Stimulated activated CD8-positive, alpha-beta memory T cell treated with anti-CD3 and anti-CD28 coated beads, Interleukin-2, amount 100 ng/mL, for 48 hours (primary cell): Measurements from ENCODE around the gene ABHD5.

ENCODE experiments used
- DNase-seq, 2 donors: peaks; one replicate each; pipeline ENCODE4 v3.0.0-alpha.2; 2020; ENCODE audit warnings: low read depth in 2 of 2

ABHD5 gene

DNA sequence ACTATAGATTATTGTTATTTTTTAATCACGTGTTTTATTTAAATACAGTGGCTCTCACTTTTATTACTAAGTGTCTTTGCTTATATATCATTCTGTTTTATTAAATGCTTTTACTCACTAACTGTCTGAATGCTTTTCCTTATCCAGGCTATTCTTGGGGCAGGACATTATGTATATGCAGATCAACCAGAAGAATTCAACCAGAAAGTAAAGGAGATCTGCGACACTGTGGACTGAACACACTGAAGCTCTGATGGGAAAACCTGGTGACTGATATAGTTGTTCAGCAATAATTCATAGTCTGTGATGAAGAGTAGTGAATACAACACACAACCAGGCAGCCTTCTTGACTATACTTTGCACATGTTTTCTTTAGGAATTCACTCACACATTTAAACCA is 27.6 kb downstream of the ABHD5 start:
- no peak for DNase-seq

DNA sequence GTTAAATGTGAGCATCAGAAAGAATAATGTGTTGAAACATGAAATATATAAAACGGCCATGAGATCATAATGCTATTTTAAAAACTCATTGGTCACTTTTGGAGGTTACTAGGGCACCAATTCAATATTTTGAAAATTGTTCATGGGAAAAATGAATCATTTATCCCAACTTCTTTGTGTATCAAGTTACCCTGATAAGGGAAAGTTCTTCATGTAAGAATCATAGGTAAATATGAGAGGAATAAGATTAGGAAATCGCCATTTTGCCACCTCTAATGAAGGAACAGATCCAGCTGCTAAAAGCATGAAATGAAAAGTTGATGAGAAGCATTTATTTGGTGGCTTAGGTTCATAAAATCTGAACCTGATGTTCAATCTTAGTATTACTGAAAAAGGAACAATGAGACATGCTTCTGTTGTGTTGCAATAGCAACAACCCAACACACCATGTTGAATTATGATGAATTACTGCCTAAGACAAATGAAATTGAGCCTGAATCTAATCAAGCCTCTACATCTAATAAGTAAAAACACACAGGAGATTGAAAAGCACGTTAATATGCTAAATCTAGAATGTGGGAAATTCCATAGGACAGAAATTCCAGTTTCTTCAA is 32.5 kb downstream of the ABHD5 start:
- DNase-seq: no peak

GRCh38 chr3:43726521-43726920 is 35.8 kb downstream of the ABHD5 start:
- no peak for DNase-seq

- DNase-seq: no peak
Observed at GRCh38 chr3:43727930-43728329, 37.2 kb downstream of the ABHD5 start.

- DNase-seq: no peak
Observed at GRCh38 chr3:43728476-43728875, 37.7 kb downstream of the ABHD5 start.

DNA sequence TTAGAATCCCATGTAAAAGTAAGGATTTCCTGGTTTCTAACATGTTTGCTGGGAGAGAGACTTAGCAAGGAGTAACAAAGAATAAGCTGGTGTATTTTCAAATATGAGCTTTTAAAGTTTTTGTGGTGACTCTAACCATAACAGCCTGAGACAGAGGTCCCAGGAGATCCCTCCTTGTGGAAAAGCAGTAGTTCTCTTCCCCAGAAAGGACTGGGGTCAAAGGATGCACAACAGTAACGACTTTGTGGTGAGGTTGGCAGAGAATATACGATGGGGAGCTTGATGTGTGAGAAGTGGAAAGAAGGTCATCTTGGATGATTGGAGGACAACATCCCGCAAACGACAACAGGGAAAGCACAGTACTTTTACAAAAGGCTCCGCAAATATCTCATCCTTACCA is 38.2 kb downstream of the ABHD5 start:
- no peak for DNase-seq

DNA sequence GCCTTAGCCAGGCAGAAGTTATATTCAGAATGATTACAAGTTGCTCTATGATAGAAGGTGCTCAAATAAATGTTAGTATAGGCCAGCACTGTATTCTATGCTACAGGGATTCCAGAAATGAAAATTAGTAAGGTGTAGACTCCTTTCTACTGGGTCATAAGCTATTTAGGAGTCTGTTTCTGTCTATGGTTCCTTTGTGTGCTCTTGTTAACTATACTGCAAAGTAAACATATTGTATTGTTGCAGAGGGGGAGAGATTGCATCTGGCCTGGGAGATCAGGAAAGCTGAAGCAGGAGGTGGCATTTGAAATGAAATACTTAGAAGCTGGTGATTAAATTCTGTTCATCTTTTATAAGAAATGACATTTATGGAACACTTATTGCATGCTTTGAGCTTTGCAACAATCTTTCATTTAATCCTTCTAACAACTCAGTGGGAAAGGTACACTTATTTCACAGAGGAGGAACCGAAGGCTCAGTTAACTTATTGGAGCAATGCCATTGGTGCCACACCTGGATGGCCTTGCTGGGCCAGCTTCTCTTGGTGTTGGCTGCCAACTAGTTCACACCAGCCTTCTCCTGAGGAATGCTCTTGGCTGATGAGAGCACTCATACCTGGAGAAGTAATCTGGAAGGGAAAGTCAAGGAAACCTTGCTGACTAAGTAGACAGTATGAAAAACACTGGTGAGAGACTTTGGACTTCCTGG is 39.1 kb downstream of the ABHD5 start:
- no peak for DNase-seq

DNA sequence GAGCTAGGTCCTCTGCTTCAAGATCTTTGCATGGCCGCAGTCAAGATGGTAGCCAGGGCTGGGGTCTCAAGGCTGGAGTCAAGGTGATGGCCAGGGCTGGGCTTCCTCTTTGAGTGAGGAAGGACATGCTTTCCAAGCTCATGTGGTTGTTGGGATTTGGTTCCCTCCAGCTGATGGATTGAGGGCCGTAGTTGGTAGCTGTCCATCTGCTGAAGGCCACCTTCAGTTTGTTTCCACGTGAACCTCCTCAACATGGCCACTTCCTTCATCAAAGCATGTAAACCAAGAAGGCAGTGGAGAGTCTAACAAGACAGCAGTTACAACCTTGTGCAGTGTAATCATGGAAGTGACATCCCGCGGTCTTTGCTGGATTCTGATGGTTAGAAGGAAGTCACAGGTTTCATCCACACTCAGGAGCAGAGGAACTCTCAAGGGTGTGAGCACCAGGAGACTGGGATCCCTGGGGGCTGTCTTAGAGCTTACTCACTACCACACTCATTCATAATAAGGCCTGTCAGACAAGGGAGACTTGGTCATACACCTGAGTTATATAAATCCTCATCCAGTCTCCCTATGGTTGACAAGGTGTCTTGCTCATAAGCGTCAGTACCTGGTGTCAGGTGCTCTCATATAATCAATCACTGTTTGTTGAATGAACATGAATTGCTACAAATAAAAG is 42.1 kb downstream of the ABHD5 start:
- DNase-seq: no peak

GRCh38 chr3:43733459-43734384 is 43.0 kb downstream of the ABHD5 start:
- DNase-seq: no peak

DNA sequence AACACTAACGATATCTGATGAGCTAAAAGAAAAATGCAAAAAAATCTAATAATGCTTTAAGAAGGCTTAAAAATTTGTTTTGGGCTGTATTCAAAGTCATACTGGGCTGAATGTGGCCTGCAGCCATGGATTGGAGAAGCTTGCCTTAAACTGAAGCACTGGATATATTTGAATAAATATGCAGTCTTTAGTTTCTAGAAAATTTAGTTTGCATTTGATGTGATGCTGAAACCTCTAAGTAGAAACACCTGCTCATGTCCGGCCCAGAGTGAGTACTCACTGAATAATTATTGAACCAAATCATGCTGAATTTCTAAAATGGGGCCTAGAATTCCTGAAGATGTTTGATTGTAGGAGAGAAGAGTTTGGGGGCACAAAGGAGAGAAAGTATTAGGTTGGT is 43.9 kb downstream of the ABHD5 start:
- DNase-seq: no peak

- no peak for DNase-seq
Observed at GRCh38 chr3:43735618-43736017, 44.9 kb downstream of the ABHD5 start.

DNA sequence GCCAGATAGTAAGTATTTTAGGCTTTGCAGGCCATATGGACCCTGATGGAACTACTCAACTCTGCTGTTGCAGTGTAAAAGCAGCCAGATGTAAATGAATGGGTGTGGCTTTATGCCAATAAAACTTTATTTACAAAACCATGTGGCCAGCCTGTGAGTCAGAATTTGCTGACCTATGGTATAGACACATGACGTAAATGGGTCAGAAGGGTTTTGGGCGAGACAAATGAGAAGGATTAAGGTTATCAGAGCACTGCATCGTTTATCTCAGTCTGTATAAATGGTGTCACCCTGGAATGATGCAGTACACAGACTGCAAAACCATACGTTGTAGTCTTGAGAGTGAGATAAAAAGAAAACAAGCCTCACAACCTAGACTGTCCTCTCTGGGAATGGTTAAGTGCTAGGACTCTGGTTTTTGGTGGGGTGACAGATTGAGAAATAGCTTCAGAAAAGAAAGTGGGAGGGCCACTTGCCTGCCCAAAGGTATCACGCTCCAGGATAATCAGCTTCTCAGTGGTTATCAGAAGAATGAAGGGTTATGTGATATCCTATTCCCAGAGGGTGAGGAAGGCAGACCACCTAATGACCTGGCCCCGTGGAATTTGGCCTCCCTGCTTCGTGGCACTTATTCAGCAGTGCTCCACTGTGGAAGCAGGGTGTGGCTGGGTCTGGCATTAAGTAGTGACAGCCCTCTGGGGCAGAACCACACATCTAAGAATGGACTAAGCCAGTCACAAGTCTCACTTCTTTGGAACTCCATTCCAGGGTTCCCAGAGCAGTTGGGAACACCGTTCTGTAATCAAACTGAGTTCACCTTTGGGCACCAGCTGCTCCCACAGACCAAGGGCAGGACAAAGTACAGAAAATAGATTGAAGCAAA is 46.1 kb downstream of the ABHD5 start:
- DNase-seq: no peak

- DNase-seq: no peak
Observed at GRCh38 chr3:43738305-43738704, 47.6 kb downstream of the ABHD5 start.

GRCh38 chr3:43742920-43743319 is 52.2 kb downstream of the ABHD5 start:
- no peak for DNase-seq

DNA sequence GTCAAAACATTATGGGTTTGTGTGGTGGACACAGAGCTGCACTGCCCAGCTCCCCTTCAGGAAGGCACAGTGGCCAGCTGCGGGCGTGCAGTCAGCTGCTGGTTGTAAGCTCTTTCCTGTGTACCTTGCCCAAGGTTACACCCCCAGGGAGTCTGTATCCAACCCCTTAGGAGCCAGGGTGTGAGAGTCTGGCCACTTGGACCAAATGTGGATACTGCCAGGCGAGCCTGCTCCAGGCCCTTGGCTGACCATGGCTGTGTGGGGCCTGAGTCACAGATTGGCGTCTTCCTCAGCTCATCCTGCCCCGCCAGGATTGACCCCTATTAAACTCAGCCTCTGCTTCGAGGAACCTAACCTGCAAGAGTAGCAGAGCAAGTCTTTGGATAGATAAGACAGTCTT is 56.9 kb downstream of the ABHD5 start:
- no peak for DNase-seq

- no peak for DNase-seq
Observed at GRCh38 chr3:43748179-43748578, 57.4 kb downstream of the ABHD5 start.

GRCh38 chr3:43748645-43749044 is 57.9 kb downstream of the ABHD5 start:
- no peak for DNase-seq

- DNase-seq: no peak
Observed at GRCh38 chr3:43752905-43753304, 62.2 kb downstream of the ABHD5 start.

DNA sequence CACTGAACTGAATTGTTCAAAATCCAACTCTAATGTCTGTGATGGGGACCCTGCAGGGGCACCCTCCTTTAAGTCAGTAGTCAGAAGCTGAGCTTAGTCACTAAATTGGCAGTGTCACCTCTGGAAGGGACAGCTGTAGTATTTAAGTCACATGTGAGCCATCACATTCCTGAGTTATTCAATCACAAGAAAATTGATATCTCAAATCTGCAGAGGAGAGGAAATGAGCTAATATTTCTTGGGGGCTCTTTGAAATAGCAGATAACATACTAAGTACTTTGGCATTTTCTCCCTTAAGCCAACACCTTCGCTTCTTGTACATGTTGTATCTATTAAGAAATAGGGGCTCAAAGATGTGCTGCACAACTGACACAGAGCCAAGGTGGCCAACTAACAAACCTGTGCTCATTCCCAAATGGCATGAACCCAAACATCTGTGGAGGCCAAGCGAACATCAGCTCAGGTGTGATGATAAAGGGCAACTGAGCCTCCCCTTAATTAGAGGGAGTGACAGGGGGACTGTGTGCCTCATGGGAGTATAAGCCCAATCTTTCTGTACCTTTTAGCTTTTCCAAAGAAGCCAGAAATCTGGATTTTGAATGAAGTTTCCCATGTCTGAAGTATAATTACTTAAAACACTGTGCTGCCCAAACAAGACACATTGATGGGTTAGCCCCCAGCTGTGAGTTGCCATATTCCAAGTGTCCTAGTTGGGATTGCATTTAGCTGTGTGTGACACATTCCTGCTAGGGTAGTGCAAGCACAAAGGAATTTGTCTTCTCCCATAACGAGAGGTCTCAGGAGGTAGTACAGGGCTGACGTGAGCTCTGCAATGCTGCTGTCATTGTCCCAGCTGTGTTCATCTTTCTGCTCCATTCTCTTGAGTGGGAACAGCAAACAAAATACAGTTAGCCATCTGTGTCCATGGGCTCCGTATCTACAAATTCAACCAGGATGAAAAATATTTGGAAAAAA is 63.3 kb downstream of the ABHD5 start:
- DNase-seq: no peak
